Heart left ventricle (tissue), 16 donors: Measurements from ENCODE around the gene FCHSD2. TPM values are rescaled to one million over a fixed set of nuclear protein-coding genes. Genes with fewer than 3 reads are reported as not detected.

Source experiments
- ATAC-seq, 4 donors: fragments of 200-7000 bp; cut with Tn5 transposase; one replicate each; pipeline ENCODE4 v1.9.1; 2020 to 2022; ENCODE audit warnings: moderate library complexity in 4 of 4, mild to moderate bottlenecking in 3 of 4, moderate number of reproducible peaks in 1 of 4
- DNase-seq, 5 donors: peaks; one replicate each; pipeline ENCODE4 v3.0.0-alpha.2; 2020
- H3K27ac ChIP-seq, 12 donors: fragments of 200-600 bp; sonication (generic) in 4 of 12; one replicate each; pipeline versions ENCODE4 v1.5.0 to v1.8.0; 2016 to 2022; ENCODE audit warnings: mild to moderate bottlenecking in 2 of 12
- H3K27me3 ChIP-seq, 9 donors: fragments of 200-600 bp; sonication (generic) in 2 of 9; one replicate each; pipeline versions ENCODE4 v1.5.1 to v1.8.0; 2016 to 2022; ENCODE audit warnings: mild to moderate bottlenecking in 3 of 9
- H3K36me3 ChIP-seq, 9 donors: fragments of 200-600 bp; sonication (generic) in 2 of 9; one replicate each; pipeline versions ENCODE4 v1.5.0 to v1.8.0; 2018 to 2022; ENCODE audit warnings: mild to moderate bottlenecking in 2 of 9
- H3K4me1 ChIP-seq, 12 donors: fragments of 200-600 bp; sonication (generic) in 4 of 12; one replicate each; pipeline versions ENCODE4 v1.5.0 to v1.8.0; 2016 to 2022; ENCODE audit warnings: mild to moderate bottlenecking in 3 of 12
- H3K4me3 ChIP-seq, 12 donors: fragments of 200-600 bp; sonication (generic) in 4 of 12; one replicate each; pipeline versions ENCODE4 v1.5.0 to v1.8.0; 2017 to 2022; ENCODE audit warnings: mild to moderate bottlenecking in 9 of 12, moderate library complexity in 4 of 12
- H3K9me3 ChIP-seq, 12 donors: fragments of 200-600 bp; sonication (generic) in 4 of 12; one replicate each; pipeline versions ENCODE4 v1.5.0 to v1.8.0; 2016 to 2022; ENCODE audit warnings: mild to moderate bottlenecking in 1 of 12
- CTCF ChIP-seq, 12 donors: fragments of 200-600 bp; sonication (generic) in 4 of 12; IDR thresholded peaks; one replicate each; pipeline versions ENCODE4 v1.5.0 to v1.8.0; 2018 to 2022; ENCODE audit warnings: antibody characterized with exemption in 12 of 12, mild to moderate bottlenecking in 5 of 12
- POLR2A ChIP-seq, 2 donors: fragments of 450-650 bp; IDR thresholded peaks; one replicate each; pipeline ENCODE4 v1.6.1; 2017; ENCODE audit warnings: antibody characterized with exemption in 2 of 2, mild to moderate bottlenecking in 2 of 2, moderate library complexity in 2 of 2
- WGBS, 4 donors: extraction: QIAGEN DNeasy Blood & Tissue Kit in 2 of 4; methylation state at CpG; one replicate each; pipeline versions ENCODE4 v1.1.5 to v1.1.7; 2013 to 2018; 5-methylcytosine and 5-hydroxymethylcytosine counted together
- intact Hi-C, 10 donors: fragments of 100-400 bp; cut with DNase I; formaldehyde crosslinking; loops; one replicate each; pipeline versions ENCODE4 v1.11.1 to v1.14.2; 2022
- polyA plus RNA-seq, 2 donors: library from polyadenylated mRNA; stranded (reverse); fragments of 200-250 nt; gene quantifications; one replicate each; pipeline ENCODE4 v1.2.3, GENCODE V29; 2013
- total RNA-seq, 9 donors: library from RNA; depleted of rRNA in 2 of 9; stranded (reverse); fragments of >200 nt in 2 of 9; fragmentation: NEBNext Ultra II Directional in 3 of 9; extraction: Animal tissue kit (Norgen Biotek cat#: 25700) in 3 of 9; gene quantifications; one replicate each; pipeline versions ENCODE4 v1.1.0 to v1.2.4, GENCODE V29; 2016 to 2023
- donor health status: ischemic (EF 13 %, LVEDD 7.1; RV severe dilation, severe dysfunction).
- donor health status: healthy with polysubstance abuse.
- donor health status: DM: no; HTN: yes; CAD: no.
- donor health status: DM: no; HTN: no; CAD: no.
- donor health status: ischemic (EF 25% LVEDD 6.9; RV normal size, moderate dysfunction).
- donor health status: ischemic (EF 25% LVEDD 5.7; RV mildly dilated, moderate dysfunction).
- donor health status: healthy.
- donor health status: DM: yes; HTN: yes; CAD: no.
- donor health status: ischemic (EF 35%, LVEDD 5.7; RV mildly dilated, moderate dysfunction).
- donor health status: nonischemic (EF 11% LVEDD 7.7; RV severe dilation, severe dysfunction).
- donor health status: DM: yes; HTN: yes; CAD: no.
- donor health status: PGD.
- donor health status: ischemic (EF 29% LVEDD 5.4; RV normal size, mild dysfunction).
- donor health status: nonischemic (EF 23%, LVEDD 6.1; RV moderate dilation, normal function).

Gene FCHSD2
- total and polyA plus RNA-seq, 11 donors: 9.9 to 61.1 (median 39.0) TPM

GRCh38 chr11:73018856-73019255 is 123.3 kb downstream of the FCHSD2 start:
- Histone ChIP-seq H3K9me3 (peaks cover 0 to 19% (median 1%) of the 10 kb centered on the region in 12 donors), H3K36me3 (peaks cover 0 to 6% (median 0%) of the 10 kb centered on the region in 9 donors), H3K4me1 (peaks cover 0 to 10% (median 0%) of the 10 kb centered on the region in 12 donors), H3K4me3 (no peak overlapping the region), H3K27me3 (no peaks in the 10 kb centered on the region), H3K27ac (no peak overlapping the region)
- DNase-seq (no peak), ATAC-seq (no peak)
- intact Hi-C loops: no loop called here
- TF ChIP-seq POLR2A (IDR thresholded peaks at IDR 0.05) (no peak), CTCF (IDR thresholded peaks at IDR 0.05) (no peak)

- Histone ChIP-seq H3K4me1 (peaks cover 0 to 21% (median 7%) of the 10 kb centered on the region in 12 donors), H3K4me3 (no peak overlapping the region), H3K36me3 (peaks cover 0 to 6% (median 0%) of the 10 kb centered on the region in 9 donors), H3K27me3 (no peaks in the 10 kb centered on the region), H3K9me3 (peaks cover 0 to 2% (median 0%) of the 10 kb centered on the region in 12 donors), H3K27ac (no peak overlapping the region)
- ATAC-seq (no peak), DNase-seq (no peak)
- TF ChIP-seq CTCF (IDR thresholded peaks at IDR 0.05) (no peak), POLR2A (IDR thresholded peaks at IDR 0.05) (no peak)
- WGBS, 4 donors: 80 to 88% (median 83%) methylated on average over 8 of the region's 8 CpGs
- intact Hi-C loops: no loop called here
Measured at GRCh38 chr11:73017024-73017751, 124.9 kb downstream of the FCHSD2 start.

- DNase-seq (no peak), ATAC-seq (peak in 2 of 4 donors; percentile 28 to 29)
- Histone ChIP-seq H3K27me3 (no peaks in the 10 kb centered on the region), H3K4me1 (peaks cover 0 to 23% (median 7%) of the 10 kb centered on the region in 12 donors), H3K36me3 (peaks cover 0 to 29% (median 4%) of the 10 kb centered on the region in 9 donors), H3K27ac (no peak overlapping the region), H3K9me3 (peaks cover 0 to 32% (median 17%) of the 10 kb centered on the region in 12 donors), H3K4me3 (no peak overlapping the region)
- 45 to 61% (median 57%) methylated on average over 1 of the region's 1 CpG for WGBS, 4 donors
- TF ChIP-seq POLR2A (IDR thresholded peaks at IDR 0.05): no peak
- no peak for TF ChIP-seq CTCF (IDR thresholded peaks at IDR 0.05)
- intact Hi-C loops: no loop called here
Measured at GRCh38 chr11:73013021-73013420, 129.1 kb downstream of the FCHSD2 start.

- intact Hi-C loops: no loop called here
- no peak for DNase-seq
Measured at GRCh38 chr11:73012121-73012863, 129.8 kb downstream of the FCHSD2 start.

More at GRCh38 chr11:73012121-73012863, 129.8 kb downstream of the FCHSD2 start:
- Histone ChIP-seq H3K4me3 (no peak overlapping the region), H3K27ac (no peak overlapping the region), H3K9me3 (peaks cover 0 to 32% (median 17%) of the 10 kb centered on the region in 12 donors), H3K36me3 (peaks cover 0 to 29% (median 4%) of the 10 kb centered on the region in 9 donors), H3K27me3 (no peaks in the 10 kb centered on the region), H3K4me1 (peaks cover 0 to 23% (median 7%) of the 10 kb centered on the region in 12 donors)
- 77 to 84% (median 82%) methylated on average over 2 of the region's 2 CpGs for WGBS, 4 donors
- TF ChIP-seq POLR2A (IDR thresholded peaks at IDR 0.05) (no peak), CTCF (IDR thresholded peaks at IDR 0.05) (no peak)
- no peak for ATAC-seq
